GM23338 (cell line): Measurements from ENCODE around the gene GSTM2. TPM values are rescaled to one million over a fixed set of nuclear protein-coding genes. Genes with fewer than 3 reads are reported as not detected.

Experiments used
- ATAC-seq: fragments of 200-7000 bp; cut with Tn5 transposase; 3 replicates; pipeline ENCODE4 v1.9.1; 2020
- DNase-seq: peaks from one replicate; pipeline ENCODE4 v3.0.0-alpha.2; 2015; ENCODE audit warnings: low spot score
- H2AFZ ChIP-seq: fragments of 200-600 bp; sonication (generic); 2 replicates; pipeline ENCODE4 v1.8.0; 2016; ENCODE audit warnings: antibody characterized with exemption, mild to moderate bottlenecking, moderate library complexity
- H3F3A ChIP-seq: fragments of 200-600 bp; sonication (generic); replicated peaks from 2 replicates; pipeline ENCODE4 v1.8.0; 2017; ENCODE audit warnings: antibody characterized with exemption, mixed run types, low read depth
- H3K27ac ChIP-seq: fragments of 200-600 bp; sonication (generic); 2 replicates; pipeline ENCODE4 v1.6.1; 2016; ENCODE audit warnings: low read depth
- H3K27me3 ChIP-seq: fragments of 200-600 bp; sonication (generic); 2 replicates; pipeline ENCODE4 v1.8.0; 2016; ENCODE audit warnings: mild to moderate bottlenecking, mixed run types, moderate library complexity; ENCODE audit not compliant: insufficient read depth
- H3K36me3 ChIP-seq: fragments of 200-600 bp; sonication (generic); 2 replicates; pipeline ENCODE4 v1.8.0; 2016; ENCODE audit warnings: mild to moderate bottlenecking; ENCODE audit not compliant: insufficient read depth
- H3K4me1 ChIP-seq: fragments of 200-600 bp; sonication (generic); 2 replicates; pipeline ENCODE4 v1.8.0; 2016; ENCODE audit warnings: mild to moderate bottlenecking, moderate library complexity; ENCODE audit not compliant: insufficient read depth
- H3K4me2 ChIP-seq: fragments of 200-600 bp; sonication (generic); 2 replicates; pipeline ENCODE4 v1.7.1; 2017; ENCODE audit warnings: mixed run types
- H3K4me3 ChIP-seq: fragments of 200-600 bp; sonication (generic); 2 replicates; pipeline ENCODE4 v1.6.1; 2016; ENCODE audit warnings: mixed run types
- H3K79me2 ChIP-seq: fragments of 200-600 bp; sonication (generic); replicated peaks from 2 replicates; pipeline ENCODE4 v1.8.0; 2017; ENCODE audit warnings: mild to moderate bottlenecking; ENCODE audit not compliant: insufficient read depth
- H3K9me2 ChIP-seq: fragments of 200-600 bp; sonication (generic); 2 replicates; pipeline ENCODE4 v1.8.0; 2017; ENCODE audit not compliant: insufficient read depth
- H4K20me1 ChIP-seq: fragments of 200-600 bp; sonication (generic); replicated peaks from 2 replicates; pipeline ENCODE4 v1.8.0; 2017; ENCODE audit warnings: mild to moderate bottlenecking; ENCODE audit not compliant: insufficient read depth
- H3K27ac Mint-ChIP-seq: 2 replicates; pipeline ENCODE4 v1.8.0; 2020; ENCODE audit warnings: inconsistent platforms, mild to moderate bottlenecking, moderate library complexity, mixed read lengths
- H3K27me3 Mint-ChIP-seq: 3 replicates; pipeline ENCODE4 v1.8.0; 2022; ENCODE audit warnings: low read depth, mild to moderate bottlenecking, moderate library complexity, mixed read lengths, inconsistent platforms; ENCODE audit not compliant: insufficient read depth, poor library complexity
- H3K36me3 Mint-ChIP-seq: 3 replicates; pipeline ENCODE4 v1.8.0; 2021; ENCODE audit warnings: low read depth, mild to moderate bottlenecking, inconsistent platforms, moderate library complexity, mixed read lengths
- H3K4me1 Mint-ChIP-seq: 3 replicates; pipeline ENCODE4 v1.8.0; 2020; ENCODE audit warnings: mild to moderate bottlenecking, inconsistent platforms, mixed read lengths
- H3K4me3 Mint-ChIP-seq: 3 replicates; pipeline ENCODE4 v1.8.0; 2021; ENCODE audit warnings: moderate library complexity, mild to moderate bottlenecking, inconsistent platforms, mixed read lengths
- H3K9me3 Mint-ChIP-seq: 3 replicates; pipeline ENCODE4 v1.8.0; 2020; ENCODE audit warnings: moderate library complexity, mild to moderate bottlenecking, inconsistent platforms, mixed read lengths
- CREB1 ChIP-seq: fragments of 250-450 bp; sonication (Bioruptor Pico); IDR thresholded peaks from 2 replicates; pipeline ENCODE4 v1.5.0; 2020; ENCODE audit warnings: low read depth, mild to moderate bottlenecking, moderate library complexity
- EZH2 ChIP-seq: fragments of 200-600 bp; sonication (generic); IDR thresholded peaks from one replicate; pipeline ENCODE4 v1.8.0; 2017; ENCODE audit warnings: antibody characterized with exemption, mild to moderate bottlenecking, low read depth; ENCODE audit not compliant: unreplicated experiment
- EZH2phosphoT487 ChIP-seq: fragments of 200-600 bp; sonication (generic); IDR thresholded peaks from one replicate; pipeline ENCODE4 v1.8.1; 2018; ENCODE audit warnings: antibody characterized with exemption; ENCODE audit not compliant: unreplicated experiment
- JUNB ChIP-seq: IDR thresholded peaks from one replicate; pipeline ENCODE4 v1.6.1; 2016; ENCODE audit warnings: antibody characterized with exemption; ENCODE audit not compliant: unreplicated experiment
- NANOG ChIP-seq: IDR thresholded peaks from 2 replicates; pipeline ENCODE4 v1.6.1; 2016; ENCODE audit warnings: antibody characterized with exemption, borderline replicate concordance
- POLR2AphosphoS5 ChIP-seq: IDR thresholded peaks from 2 replicates; pipeline ENCODE4 v1.6.1; 2016; ENCODE audit warnings: antibody characterized with exemption, low read depth
- STAT1 ChIP-seq: IDR thresholded peaks from one replicate; pipeline ENCODE4 v1.6.1; 2016; ENCODE audit warnings: antibody characterized with exemption; ENCODE audit not compliant: unreplicated experiment
- ZNF114 ChIP-seq: fragments of 250-450 bp; sonication (Bioruptor Pico); IDR thresholded peaks from 2 replicates; pipeline ENCODE4 v1.5.0; 2020; ENCODE audit warnings: mild to moderate bottlenecking, moderate library complexity
- ZNF331 ChIP-seq: fragments of 250-450 bp; sonication (Bioruptor Pico); IDR thresholded peaks from 2 replicates; pipeline ENCODE4 v1.5.0; 2020; ENCODE audit warnings: low read depth, mild to moderate bottlenecking, moderate library complexity
- polyA plus RNA-seq: library from polyadenylated mRNA; unstranded; fragments of >200 nt; fragmentation: Nextera tagmentation; extraction: Ambion mirVana; gene quantifications from 2 replicates; pipeline ENCODE4 v1.2.1, GENCODE V29; 2016
- total RNA-seq: library from RNA; depleted of rRNA; stranded (reverse); fragments of >200 nt; shearing (Covaris generic); gene quantifications from 2 replicates; pipeline ENCODE4 v1.2.3, GENCODE V29; 2014
- TF ChIP-seq, protein P1 (sequence below): fragments of 250-450 bp; sonication (Bioruptor Pico); IDR thresholded peaks from 2 replicates; pipeline ENCODE4 v1.5.0; 2020; ENCODE audit warnings: mild to moderate bottlenecking, moderate library complexity
- TF ChIP-seq, protein P2 (sequence below), 2 experiments: fragments of 200-600 bp in 1 of 2; sonication (generic) in 1 of 2; conservative IDR thresholded peaks; 2 replicates each; pipeline versions ENCODE4 v1.5.1 to v1.6.1; 2016 to 2017; ENCODE audit warnings: antibody characterized with exemption in 2 of 2, low read depth in 2 of 2, mild to moderate bottlenecking in 2 of 2, moderate library complexity in 1 of 2
- TF ChIP-seq, protein P3 (sequence below): IDR thresholded peaks from 2 replicates; pipeline ENCODE4 v1.6.1; 2016; ENCODE audit warnings: antibody characterized with exemption
- TF ChIP-seq, protein P4 (sequence below): IDR thresholded peaks from one replicate; pipeline ENCODE4 v1.6.1; 2018; ENCODE audit warnings: antibody characterized with exemption; ENCODE audit not compliant: unreplicated experiment

Gene GSTM2
- total and polyA plus RNA-seq, 2 experiments from 2014 or later = 8.9 to 16.0 TPM

DNA sequence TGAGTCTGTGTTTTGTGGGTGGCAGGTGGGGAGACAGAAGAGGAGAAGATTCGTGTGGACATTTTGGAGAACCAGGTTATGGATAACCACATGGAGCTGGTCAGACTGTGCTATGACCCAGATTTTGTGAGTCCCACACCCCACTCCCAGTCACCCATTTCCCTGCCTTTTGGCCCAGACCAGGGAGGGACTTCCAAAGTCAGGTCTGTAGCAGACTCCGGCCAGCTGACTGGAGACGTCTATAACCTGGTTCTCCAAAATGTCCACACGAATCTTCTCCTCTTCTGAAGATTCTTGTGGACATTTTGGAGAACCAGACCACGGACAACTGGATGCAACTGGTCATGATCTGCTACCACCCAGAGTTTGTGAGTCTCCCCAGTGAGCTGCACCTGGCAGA is 45.8 kb downstream of the GSTM2 start:
- no peak overlapping the region for H3K27ac Mint-ChIP-seq
- peaks cover 8% of the 10 kb centered on the region; the same call in 2 of the 3 replicates for H3K36me3 Mint-ChIP-seq
- H3K4me1 Mint-ChIP-seq = no peaks in the 10 kb centered on the region; the same call in 2 of the 3 replicates

More for the DNA sequence above, 45.8 kb downstream of the GSTM2 start:
- no peak for ATAC-seq
- Histone ChIP-seq H3K79me2 (no peaks in the 10 kb centered on the region), H3K36me3 (no peaks in the 10 kb centered on the region; the same call in 1 of the 2 replicates), H2AFZ (no peak overlapping the region), H3K4me2 (no peak overlapping the region), H3K9me2 (no peaks in the 10 kb centered on the region), H3K4me3 (no peak overlapping the region), H3F3A (no peaks in the 10 kb centered on the region), H4K20me1 (no peaks in the 10 kb centered on the region), H3K27me3 (no peaks in the 10 kb centered on the region), H3K4me1 (no peaks in the 10 kb centered on the region), H3K27ac (no peak overlapping the region)
- peaks cover 10% of the 10 kb centered on the region for H3K9me3 Mint-ChIP-seq
- no peak for DNase-seq
- H3K27me3 Mint-ChIP-seq = peaks cover 10% of the 10 kb centered on the region
- TF ChIP-seq JUNB (no peak), EZH2 (no peak), ZNF331 (CRISPR knock-in tag) (no peak), STAT1 (no peak), ZNF114 (no peak), CREB1 (CRISPR knock-in tag) (no peak), NANOG (no peak), POLR2AphosphoS5 (no peak), EZH2phosphoT487 (no peak)
- TF ChIP-seq, protein P1, sequence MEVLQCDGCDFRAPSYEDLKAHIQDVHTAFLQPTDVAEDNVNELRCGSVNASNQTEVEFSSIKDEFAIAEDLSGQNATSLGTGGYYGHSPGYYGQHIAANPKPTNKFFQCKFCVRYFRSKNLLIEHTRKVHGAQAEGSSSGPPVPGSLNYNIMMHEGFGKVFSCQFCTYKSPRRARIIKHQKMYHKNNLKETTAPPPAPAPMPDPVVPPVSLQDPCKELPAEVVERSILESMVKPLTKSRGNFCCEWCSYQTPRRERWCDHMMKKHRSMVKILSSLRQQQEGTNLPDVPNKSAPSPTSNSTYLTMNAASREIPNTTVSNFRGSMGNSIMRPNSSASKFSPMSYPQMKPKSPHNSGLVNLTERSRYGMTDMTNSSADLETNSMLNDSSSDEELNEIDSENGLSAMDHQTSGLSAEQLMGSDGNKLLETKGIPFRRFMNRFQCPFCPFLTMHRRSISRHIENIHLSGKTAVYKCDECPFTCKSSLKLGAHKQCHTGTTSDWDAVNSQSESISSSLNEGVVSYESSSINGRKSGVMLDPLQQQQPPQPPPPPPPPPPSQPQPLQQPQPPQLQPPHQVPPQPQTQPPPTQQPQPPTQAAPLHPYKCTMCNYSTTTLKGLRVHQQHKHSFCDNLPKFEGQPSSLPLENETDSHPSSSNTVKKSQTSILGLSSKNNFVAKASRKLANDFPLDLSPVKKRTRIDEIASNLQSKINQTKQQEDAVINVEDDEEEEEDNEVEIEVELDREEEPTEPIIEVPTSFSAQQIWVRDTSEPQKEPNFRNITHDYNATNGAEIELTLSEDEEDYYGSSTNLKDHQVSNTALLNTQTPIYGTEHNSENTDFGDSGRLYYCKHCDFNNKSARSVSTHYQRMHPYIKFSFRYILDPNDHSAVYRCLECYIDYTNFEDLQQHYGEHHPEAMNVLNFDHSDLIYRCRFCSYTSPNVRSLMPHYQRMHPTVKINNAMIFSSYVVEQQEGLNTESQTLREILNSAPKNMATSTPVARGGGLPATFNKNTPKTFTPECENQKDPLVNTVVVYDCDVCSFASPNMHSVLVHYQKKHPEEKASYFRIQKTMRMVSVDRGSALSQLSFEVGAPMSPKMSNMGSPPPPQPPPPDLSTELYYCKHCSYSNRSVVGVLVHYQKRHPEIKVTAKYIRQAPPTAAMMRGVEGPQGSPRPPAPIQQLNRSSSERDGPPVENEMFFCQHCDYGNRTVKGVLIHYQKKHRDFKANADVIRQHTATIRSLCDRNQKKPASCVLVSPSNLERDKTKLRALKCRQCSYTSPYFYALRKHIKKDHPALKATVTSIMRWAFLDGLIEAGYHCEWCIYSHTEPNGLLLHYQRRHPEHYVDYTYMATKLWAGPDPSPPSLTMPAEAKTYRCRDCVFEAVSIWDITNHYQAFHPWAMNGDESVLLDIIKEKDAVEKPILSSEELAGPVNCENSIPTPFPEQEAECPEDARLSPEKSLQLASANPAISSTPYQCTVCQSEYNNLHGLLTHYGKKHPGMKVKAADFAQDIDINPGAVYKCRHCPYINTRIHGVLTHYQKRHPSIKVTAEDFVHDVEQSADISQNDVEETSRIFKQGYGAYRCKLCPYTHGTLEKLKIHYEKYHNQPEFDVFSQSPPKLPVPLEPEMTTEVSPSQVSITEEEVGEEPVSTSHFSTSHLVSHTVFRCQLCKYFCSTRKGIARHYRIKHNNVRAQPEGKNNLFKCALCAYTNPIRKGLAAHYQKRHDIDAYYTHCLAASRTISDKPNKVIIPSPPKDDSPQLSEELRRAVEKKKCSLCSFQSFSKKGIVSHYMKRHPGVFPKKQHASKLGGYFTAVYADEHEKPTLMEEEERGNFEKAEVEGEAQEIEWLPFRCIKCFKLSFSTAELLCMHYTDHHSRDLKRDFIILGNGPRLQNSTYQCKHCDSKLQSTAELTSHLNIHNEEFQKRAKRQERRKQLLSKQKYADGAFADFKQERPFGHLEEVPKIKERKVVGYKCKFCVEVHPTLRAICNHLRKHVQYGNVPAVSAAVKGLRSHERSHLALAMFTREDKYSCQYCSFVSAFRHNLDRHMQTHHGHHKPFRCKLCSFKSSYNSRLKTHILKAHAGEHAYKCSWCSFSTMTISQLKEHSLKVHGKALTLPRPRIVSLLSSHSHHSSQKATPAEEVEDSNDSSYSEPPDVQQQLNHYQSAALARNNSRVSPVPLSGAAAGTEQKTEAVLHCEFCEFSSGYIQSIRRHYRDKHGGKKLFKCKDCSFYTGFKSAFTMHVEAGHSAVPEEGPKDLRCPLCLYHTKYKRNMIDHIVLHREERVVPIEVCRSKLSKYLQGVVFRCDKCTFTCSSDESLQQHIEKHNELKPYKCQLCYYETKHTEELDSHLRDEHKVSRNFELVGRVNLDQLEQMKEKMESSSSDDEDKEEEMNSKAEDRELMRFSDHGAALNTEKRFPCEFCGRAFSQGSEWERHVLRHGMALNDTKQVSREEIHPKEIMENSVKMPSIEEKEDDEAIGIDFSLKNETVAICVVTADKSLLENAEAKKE = no peak
- TF ChIP-seq, protein P2, sequence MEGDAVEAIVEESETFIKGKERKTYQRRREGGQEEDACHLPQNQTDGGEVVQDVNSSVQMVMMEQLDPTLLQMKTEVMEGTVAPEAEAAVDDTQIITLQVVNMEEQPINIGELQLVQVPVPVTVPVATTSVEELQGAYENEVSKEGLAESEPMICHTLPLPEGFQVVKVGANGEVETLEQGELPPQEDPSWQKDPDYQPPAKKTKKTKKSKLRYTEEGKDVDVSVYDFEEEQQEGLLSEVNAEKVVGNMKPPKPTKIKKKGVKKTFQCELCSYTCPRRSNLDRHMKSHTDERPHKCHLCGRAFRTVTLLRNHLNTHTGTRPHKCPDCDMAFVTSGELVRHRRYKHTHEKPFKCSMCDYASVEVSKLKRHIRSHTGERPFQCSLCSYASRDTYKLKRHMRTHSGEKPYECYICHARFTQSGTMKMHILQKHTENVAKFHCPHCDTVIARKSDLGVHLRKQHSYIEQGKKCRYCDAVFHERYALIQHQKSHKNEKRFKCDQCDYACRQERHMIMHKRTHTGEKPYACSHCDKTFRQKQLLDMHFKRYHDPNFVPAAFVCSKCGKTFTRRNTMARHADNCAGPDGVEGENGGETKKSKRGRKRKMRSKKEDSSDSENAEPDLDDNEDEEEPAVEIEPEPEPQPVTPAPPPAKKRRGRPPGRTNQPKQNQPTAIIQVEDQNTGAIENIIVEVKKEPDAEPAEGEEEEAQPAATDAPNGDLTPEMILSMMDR (conservative IDR thresholded peaks at IDR 0.05; ENCODE audit: low read depth in 2 of 2) = no peak
- TF ChIP-seq, protein P3, sequence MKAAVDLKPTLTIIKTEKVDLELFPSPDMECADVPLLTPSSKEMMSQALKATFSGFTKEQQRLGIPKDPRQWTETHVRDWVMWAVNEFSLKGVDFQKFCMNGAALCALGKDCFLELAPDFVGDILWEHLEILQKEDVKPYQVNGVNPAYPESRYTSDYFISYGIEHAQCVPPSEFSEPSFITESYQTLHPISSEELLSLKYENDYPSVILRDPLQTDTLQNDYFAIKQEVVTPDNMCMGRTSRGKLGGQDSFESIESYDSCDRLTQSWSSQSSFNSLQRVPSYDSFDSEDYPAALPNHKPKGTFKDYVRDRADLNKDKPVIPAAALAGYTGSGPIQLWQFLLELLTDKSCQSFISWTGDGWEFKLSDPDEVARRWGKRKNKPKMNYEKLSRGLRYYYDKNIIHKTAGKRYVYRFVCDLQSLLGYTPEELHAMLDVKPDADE = no peak
- TF ChIP-seq, protein P4, sequence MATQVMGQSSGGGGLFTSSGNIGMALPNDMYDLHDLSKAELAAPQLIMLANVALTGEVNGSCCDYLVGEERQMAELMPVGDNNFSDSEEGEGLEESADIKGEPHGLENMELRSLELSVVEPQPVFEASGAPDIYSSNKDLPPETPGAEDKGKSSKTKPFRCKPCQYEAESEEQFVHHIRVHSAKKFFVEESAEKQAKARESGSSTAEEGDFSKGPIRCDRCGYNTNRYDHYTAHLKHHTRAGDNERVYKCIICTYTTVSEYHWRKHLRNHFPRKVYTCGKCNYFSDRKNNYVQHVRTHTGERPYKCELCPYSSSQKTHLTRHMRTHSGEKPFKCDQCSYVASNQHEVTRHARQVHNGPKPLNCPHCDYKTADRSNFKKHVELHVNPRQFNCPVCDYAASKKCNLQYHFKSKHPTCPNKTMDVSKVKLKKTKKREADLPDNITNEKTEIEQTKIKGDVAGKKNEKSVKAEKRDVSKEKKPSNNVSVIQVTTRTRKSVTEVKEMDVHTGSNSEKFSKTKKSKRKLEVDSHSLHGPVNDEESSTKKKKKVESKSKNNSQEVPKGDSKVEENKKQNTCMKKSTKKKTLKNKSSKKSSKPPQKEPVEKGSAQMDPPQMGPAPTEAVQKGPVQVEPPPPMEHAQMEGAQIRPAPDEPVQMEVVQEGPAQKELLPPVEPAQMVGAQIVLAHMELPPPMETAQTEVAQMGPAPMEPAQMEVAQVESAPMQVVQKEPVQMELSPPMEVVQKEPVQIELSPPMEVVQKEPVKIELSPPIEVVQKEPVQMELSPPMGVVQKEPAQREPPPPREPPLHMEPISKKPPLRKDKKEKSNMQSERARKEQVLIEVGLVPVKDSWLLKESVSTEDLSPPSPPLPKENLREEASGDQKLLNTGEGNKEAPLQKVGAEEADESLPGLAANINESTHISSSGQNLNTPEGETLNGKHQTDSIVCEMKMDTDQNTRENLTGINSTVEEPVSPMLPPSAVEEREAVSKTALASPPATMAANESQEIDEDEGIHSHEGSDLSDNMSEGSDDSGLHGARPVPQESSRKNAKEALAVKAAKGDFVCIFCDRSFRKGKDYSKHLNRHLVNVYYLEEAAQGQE = no peak
- no peak overlapping the region for H3K4me3 Mint-ChIP-seq
